Activated CD8-positive, alpha-beta memory T cell treated with anti-CD3 and anti-CD28 coated beads, Interleukin-2, amount 50 U/mL, for 24 hours (primary cell): ENCODE data around the gene SLMAP.
A peak's percentile ranks its signal among the peaks of the same experiment; 100 is the strongest.
"Not testable (repeated sequence)": the region's sequence is repeated elsewhere in the genome, so short reads cannot be mapped to it uniquely, and the experiment has no call there.

Experiments
- DNase-seq: peaks from one replicate; pipeline ENCODE4 v3.0.0-alpha.2; 2020; ENCODE audit errors: extremely low read depth

The SLMAP gene

GRCh38 chr3:57794501-57794900 lies 38.4 kb downstream of the SLMAP start:
- DNase-seq, result no peak

- no peak for DNase-seq
These were observed 38.8 kb downstream of the SLMAP start for GRCh38 chr3:57794951-57795350.

GRCh38 chr3:57796261-57796660 lies 40.2 kb downstream of the SLMAP start:
- DNase-seq, result no peak

GRCh38 chr3:57797701-57798487 lies 41.8 kb downstream of the SLMAP start:
- no peak for DNase-seq

- DNase-seq, result no peak
These were observed 47.6 kb downstream of the SLMAP start for GRCh38 chr3:57803647-57804081.

GRCh38 chr3:57805266-57805665 lies 49.2 kb downstream of the SLMAP start:
- DNase-seq, result no peak

- no peak for DNase-seq
These were observed 49.6 kb downstream of the SLMAP start for GRCh38 chr3:57805674-57806073.

- not testable (repeated sequence) for DNase-seq
These were observed 50.1 kb downstream of the SLMAP start for GRCh38 chr3:57806195-57806594.

- no peak for DNase-seq
These were observed 53.0 kb downstream of the SLMAP start for GRCh38 chr3:57808961-57809608.

- no peak for DNase-seq
These were observed 53.5 kb downstream of the SLMAP start for GRCh38 chr3:57809609-57809968.

- no peak for DNase-seq
These were observed 53.9 kb downstream of the SLMAP start for GRCh38 chr3:57810048-57810447.

- DNase-seq, result no peak
These were observed 54.5 kb downstream of the SLMAP start for GRCh38 chr3:57810471-57811137.

GRCh38 chr3:57815036-57815435 lies 58.9 kb downstream of the SLMAP start:
- peak; percentile 12 for DNase-seq

GRCh38 chr3:57816471-57817095 lies 60.5 kb downstream of the SLMAP start:
- no peak for DNase-seq

GRCh38 chr3:57818772-57819171 lies 62.7 kb downstream of the SLMAP start:
- no peak for DNase-seq

- no peak for DNase-seq
These were observed 64.4 kb downstream of the SLMAP start for GRCh38 chr3:57820479-57820878.

- no peak for DNase-seq
These were observed 65.7 kb downstream of the SLMAP start for GRCh38 chr3:57821765-57822164.

GRCh38 chr3:57822686-57823085 lies 66.6 kb downstream of the SLMAP start:
- no peak for DNase-seq

- DNase-seq, result no peak
These were observed 69.0 kb downstream of the SLMAP start for GRCh38 chr3:57825116-57825515.

- DNase-seq, result no peak
These were observed 70.3 kb downstream of the SLMAP start for GRCh38 chr3:57826245-57826951.

GRCh38 chr3:57826952-57827723 lies 71.0 kb downstream of the SLMAP start:
- DNase-seq, result no peak
